ENCODE data around the gene RAB42.

Gene RAB42

GRCh38 chr1:28591708-28592320 is at the start of gene RAB42:
Gene RAB42 (plus strand): TSS chr1:28592265. CDS start chr1:28592512, 247 bp downstream.
- Histone ChIP-seq H3K4me3 (replicated peaks; ENCODE audit: low read depth, low read length) (peak within 1 kb of the TSS; percentile 51), H3K36me3 (ENCODE audit: control insufficient read depth, insufficient read depth, low read length) (no peaks in the 10 kb centered on the region)
- TF ChIP-seq CTCF (IDR thresholded peaks at IDR 0.05; ENCODE audit: insufficient read depth, low read length, poor library complexity, severe bottlenecking), result no peak

GRCh38 chr1:28545246-28545628 is 46.8 kb upstream of the RAB42 start:
- Histone ChIP-seq H3K4me3 (replicated peaks; ENCODE audit: low read depth, low read length) (no peak overlapping the region), H3K36me3 (ENCODE audit: control insufficient read depth, insufficient read depth, low read length) (no peaks in the 10 kb centered on the region), H3K27me3 (replicated peaks; ENCODE audit: control insufficient read depth, insufficient read depth, low read length) (no peaks in the 10 kb centered on the region)
- DNase-seq (ENCODE audit: extremely low read depth, insufficient read length), result no peak
- TF ChIP-seq CTCF (IDR thresholded peaks at IDR 0.05; ENCODE audit: insufficient read depth, low read length, poor library complexity, severe bottlenecking), result no peak

More at GRCh38 chr1:28591708-28592320, at the start of gene RAB42:
- no peaks in the 10 kb centered on the region for H3K27me3 ChIP-seq (replicated peaks; ENCODE audit: control insufficient read depth, insufficient read depth, low read length)
- no peak for DNase-seq (ENCODE audit: extremely low read depth, insufficient read length)

DNA sequence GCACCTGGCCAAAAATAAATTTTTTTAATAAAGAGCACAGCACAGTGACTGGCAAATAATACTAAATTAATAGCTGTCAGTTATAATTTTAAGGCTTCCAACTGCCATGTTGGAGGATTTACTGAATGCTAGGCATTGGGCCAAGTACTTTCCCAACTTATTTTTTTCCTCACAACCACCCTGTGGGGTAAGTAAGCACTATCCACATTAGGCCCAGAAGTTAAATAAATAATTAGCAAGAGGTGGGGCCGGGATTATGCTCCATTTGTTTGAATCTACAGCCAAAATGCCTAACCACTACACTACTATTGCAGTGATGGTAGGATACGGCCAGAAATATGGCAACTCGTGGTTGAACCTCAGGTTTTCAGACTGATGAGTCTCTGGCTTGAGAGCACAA is 43.7 kb upstream of the RAB42 start:
- DNase-seq (ENCODE audit: extremely low read depth, insufficient read length), result no peak
- H3K4me3 ChIP-seq (replicated peaks; ENCODE audit: low read depth, low read length), result no peak overlapping the region
- no peaks in the 10 kb centered on the region for H3K36me3 ChIP-seq (ENCODE audit: control insufficient read depth, insufficient read depth, low read length)
- no peak for TF ChIP-seq CTCF (IDR thresholded peaks at IDR 0.05; ENCODE audit: insufficient read depth, low read length, poor library complexity, severe bottlenecking)
- no peaks in the 10 kb centered on the region for H3K27me3 ChIP-seq (replicated peaks; ENCODE audit: control insufficient read depth, insufficient read depth, low read length)

- H3K36me3 ChIP-seq (ENCODE audit: control insufficient read depth, insufficient read depth, low read length), result no peaks in the 10 kb centered on the region
- no peak for TF ChIP-seq CTCF (IDR thresholded peaks at IDR 0.05; ENCODE audit: insufficient read depth, low read length, poor library complexity, severe bottlenecking)
- DNase-seq (ENCODE audit: extremely low read depth, insufficient read length), result no peak
- H3K27me3 ChIP-seq (replicated peaks; ENCODE audit: control insufficient read depth, insufficient read depth, low read length), result no peaks in the 10 kb centered on the region
- no peak overlapping the region for H3K4me3 ChIP-seq (replicated peaks; ENCODE audit: low read depth, low read length)
Observed at GRCh38 chr1:28551381-28551780, 40.7 kb upstream of the RAB42 start.

DNA sequence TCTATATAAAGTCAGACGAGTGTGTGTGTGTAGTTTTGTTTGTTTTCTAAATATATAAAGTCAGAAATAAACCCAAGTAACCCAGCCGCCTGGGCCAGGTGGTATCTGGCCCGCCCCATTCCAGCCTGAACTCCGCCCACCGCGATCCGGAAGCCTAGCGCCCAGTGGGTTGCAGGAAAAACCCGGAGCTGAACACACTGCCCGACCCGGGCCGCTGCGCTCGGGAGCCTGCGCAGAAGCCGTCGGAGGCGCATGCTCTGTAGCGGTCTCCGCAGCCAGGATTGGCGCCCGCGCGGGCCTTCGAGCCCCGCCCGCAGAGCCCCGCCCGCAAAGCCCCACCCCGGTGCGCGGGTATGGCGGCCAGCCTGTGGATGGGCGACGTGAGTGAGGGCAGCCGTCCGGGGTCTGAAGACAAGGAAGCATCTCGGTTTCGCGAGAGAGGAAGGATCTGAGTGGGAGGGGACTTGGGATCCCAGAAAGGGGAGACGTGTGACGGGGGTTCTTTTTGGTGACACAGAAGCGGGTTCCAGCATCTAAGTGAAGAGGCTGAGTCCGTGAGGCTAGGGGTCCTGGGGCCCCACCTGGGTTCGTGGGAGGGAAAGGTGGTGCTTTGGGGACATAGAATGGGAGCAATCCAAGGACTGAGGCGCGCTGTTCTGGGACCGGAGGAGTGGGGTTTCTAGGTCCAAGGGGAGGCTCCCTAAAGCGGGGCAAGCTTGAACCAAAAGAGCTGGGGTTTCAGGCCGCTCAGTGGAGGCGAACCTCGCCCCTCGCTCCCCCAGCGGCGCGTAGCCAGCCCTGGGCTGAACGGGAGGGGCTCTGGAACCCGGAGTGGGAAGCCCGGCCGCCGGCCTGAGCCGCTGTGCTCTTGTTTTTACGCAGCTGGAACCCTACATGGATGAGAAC is 39.1 kb upstream of the RAB42 start, which contains the start of gene TRNAU1AP:
Gene TRNAU1AP, plus strand, starts transcription at position 328 of the 906 bp plus-strand sequence. Its CDS starts 26 bp downstream, at position 354.
- Histone ChIP-seq H3K4me3 (replicated peaks; ENCODE audit: low read depth, low read length) (peak within 1 kb of the TSS; percentile 98), H3K36me3 (ENCODE audit: control insufficient read depth, insufficient read depth, low read length) (no peaks in the 10 kb centered on the region), H3K27me3 (replicated peaks; ENCODE audit: control insufficient read depth, insufficient read depth, low read length) (no peaks in the 10 kb centered on the region)
- no peak for TF ChIP-seq CTCF (IDR thresholded peaks at IDR 0.05; ENCODE audit: insufficient read depth, low read length, poor library complexity, severe bottlenecking)
- DNase-seq (ENCODE audit: extremely low read depth, insufficient read length), result peak; percentile 98

All from GM06990 (cell line).